Spleen (tissue), 7 donors: ENCODE data around the gene FN1.

Source experiments
- CTCF ChIP-seq, 11 experiments: fragments of 200-600 bp in 7 of 11; fragments of 450-650 bp in 4 of 11; sonication (generic) in 4 of 11; IDR thresholded peaks in 8 of 11; conservative IDR thresholded peaks in 3 of 11; 1 replicate in 7 of 11; 2 replicates in 4 of 11; pipeline versions ENCODE4 v1.4.0 to v1.8.0; 2016 to 2021; ENCODE audit warnings: antibody characterized with exemption in 11 of 11, inconsistent platforms in 4 of 11, mild to moderate bottlenecking in 1 of 11
- POLR2AphosphoS5 ChIP-seq, 3 donors: sonication (generic); formaldehyde crosslinking; IDR thresholded peaks; one replicate each; pipeline ENCODE4 v1.5.1; 2017; ENCODE audit warnings: antibody characterized with exemption in 3 of 3
- donor health status: DM: no; HTN: no; CAD: no; lungs with moderate emphysema.
- donor health status: DM: no; HTN: no; CAD: no.
- donor health status: DM: no; HTN: no; CAD: no.

GRCh38 chr2:215479536-215480240 lies 43.8 kb upstream of the FN1 start:
- TF ChIP-seq CTCF (IDR thresholded peaks at IDR 0.05 in 8 of 11, conservative IDR thresholded peaks at IDR 0.05 in 3 of 11): no peak
- no peak for TF ChIP-seq POLR2AphosphoS5 (IDR thresholded peaks at IDR 0.05)
